Esophagus squamous epithelium (tissue), 5 donors: ENCODE measurements around the gene NUBPL. TPM values are rescaled to one million over a fixed set of nuclear protein-coding genes. Genes with fewer than 3 reads are reported as not detected.

Source experiments
- DNase-seq: peaks from one replicate; lab custom pipeline; 2025; lab: John Stamatoyannopoulos, UW
- H3K27ac ChIP-seq, 4 donors: fragments of 200-600 bp; sonication (generic); one replicate each; pipeline ENCODE4 v1.5.1; 2016 to 2019; ENCODE audit warnings: mild to moderate bottlenecking in 1 of 4
- H3K27me3 ChIP-seq, 4 donors: fragments of 200-600 bp; sonication (generic); 1 replicate in 3 of 4; 2 replicates in 1 of 4; pipeline versions ENCODE4 v1.5.1 to v1.6.0; 2017 to 2021; ENCODE audit warnings: antibody characterized with exemption in 1 of 4
- H3K36me3 ChIP-seq, 3 donors: fragments of 200-600 bp; sonication (generic); one replicate each; pipeline ENCODE4 v1.5.1; 2016 to 2019
- H3K4me1 ChIP-seq, 3 donors: fragments of 200-600 bp; sonication (generic); one replicate each; pipeline ENCODE4 v1.5.1; 2017 to 2019
- H3K4me3 ChIP-seq, 4 donors: fragments of 200-600 bp; sonication (generic); 1 replicate in 3 of 4; 2 replicates in 1 of 4; pipeline ENCODE4 v1.5.1; 2016 to 2019; ENCODE audit warnings: mild to moderate bottlenecking in 2 of 4, moderate library complexity in 1 of 4
- H3K9me3 ChIP-seq, 3 donors: fragments of 200-600 bp; sonication (generic); one replicate each; pipeline ENCODE4 v1.5.1; 2016 to 2019
- POLR2A ChIP-seq, 4 donors: fragments of 450-650 bp; IDR thresholded peaks; one replicate each; pipeline ENCODE4 v1.6.1; 2017; ENCODE audit warnings: antibody characterized with exemption in 4 of 4, mild to moderate bottlenecking in 4 of 4, moderate library complexity in 3 of 4
- WGBS, 2 donors: methylation state at CpG; one replicate each; pipeline ENCODE4 v1.1.5; 2018; 5-methylcytosine and 5-hydroxymethylcytosine counted together
- intact Hi-C: fragments of 100-400 bp; cut with DNase I; formaldehyde crosslinking; loops from one replicate; pipeline ENCODE4 v1.15.0; 2022
- total RNA-seq, 4 donors: library from RNA; depleted of rRNA; stranded (reverse); fragments of >200 nt; gene quantifications; one replicate each; pipeline ENCODE4 v1.1.0, GENCODE V29; 2016
- TF ChIP-seq, protein P1 (sequence below), 6 experiments: fragments of 450-650 bp in 4 of 6; fragments of 200-600 bp in 2 of 6; sonication (generic) in 2 of 6; IDR thresholded peaks; one replicate each; pipeline ENCODE4 v1.5.1; 2016 to 2019; ENCODE audit warnings: antibody characterized with exemption in 6 of 6, mild to moderate bottlenecking in 4 of 6, moderate library complexity in 4 of 6
- donor health status: DM: yes; HTN: yes; CAD: no.

Gene NUBPL
- total RNA-seq, 4 donors from 2014 or later = 2.9 to 8.4 (median 6.8) TPM

DNA sequence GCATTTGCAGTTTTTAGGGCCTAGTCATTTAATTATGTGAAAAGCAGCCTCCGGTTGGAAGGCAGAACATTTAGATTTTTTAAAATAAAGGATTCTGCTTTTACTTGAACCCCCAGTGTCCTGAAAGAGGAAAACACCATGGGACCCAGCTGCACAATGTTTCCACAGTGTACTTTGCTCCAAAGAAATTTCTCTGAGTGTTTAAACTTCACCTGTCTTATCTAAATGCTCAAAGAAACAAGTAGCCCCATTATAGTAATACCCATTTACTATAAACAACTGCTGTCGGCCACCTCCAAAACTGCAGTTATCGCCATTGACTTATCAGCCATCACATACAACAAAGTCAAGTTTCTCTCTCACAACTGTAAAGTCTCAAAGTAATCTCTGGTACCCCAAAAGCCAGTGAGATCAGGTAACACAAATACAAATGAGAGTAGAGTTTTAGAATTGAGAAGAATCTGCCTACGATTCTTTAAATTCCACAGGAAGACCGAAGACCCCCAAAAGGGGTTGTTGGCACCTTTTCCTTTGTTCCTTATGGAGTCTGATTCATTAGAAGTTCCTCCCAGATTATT, 205.2 kb downstream of the NUBPL start:
- no peak overlapping the region for H3K27ac ChIP-seq
- intact Hi-C loops = no loop called here
- DNase-seq = no peak
- H3K4me1 ChIP-seq = no peaks in the 10 kb centered on the region
- no peaks in the 10 kb centered on the region for H3K9me3 ChIP-seq
- no peak for TF ChIP-seq POLR2A (IDR thresholded peaks at IDR 0.05)
- TF ChIP-seq, protein P1, sequence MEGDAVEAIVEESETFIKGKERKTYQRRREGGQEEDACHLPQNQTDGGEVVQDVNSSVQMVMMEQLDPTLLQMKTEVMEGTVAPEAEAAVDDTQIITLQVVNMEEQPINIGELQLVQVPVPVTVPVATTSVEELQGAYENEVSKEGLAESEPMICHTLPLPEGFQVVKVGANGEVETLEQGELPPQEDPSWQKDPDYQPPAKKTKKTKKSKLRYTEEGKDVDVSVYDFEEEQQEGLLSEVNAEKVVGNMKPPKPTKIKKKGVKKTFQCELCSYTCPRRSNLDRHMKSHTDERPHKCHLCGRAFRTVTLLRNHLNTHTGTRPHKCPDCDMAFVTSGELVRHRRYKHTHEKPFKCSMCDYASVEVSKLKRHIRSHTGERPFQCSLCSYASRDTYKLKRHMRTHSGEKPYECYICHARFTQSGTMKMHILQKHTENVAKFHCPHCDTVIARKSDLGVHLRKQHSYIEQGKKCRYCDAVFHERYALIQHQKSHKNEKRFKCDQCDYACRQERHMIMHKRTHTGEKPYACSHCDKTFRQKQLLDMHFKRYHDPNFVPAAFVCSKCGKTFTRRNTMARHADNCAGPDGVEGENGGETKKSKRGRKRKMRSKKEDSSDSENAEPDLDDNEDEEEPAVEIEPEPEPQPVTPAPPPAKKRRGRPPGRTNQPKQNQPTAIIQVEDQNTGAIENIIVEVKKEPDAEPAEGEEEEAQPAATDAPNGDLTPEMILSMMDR (IDR thresholded peaks at IDR 0.05) = no peak
- H3K36me3 ChIP-seq = no peaks in the 10 kb centered on the region
- WGBS, 2 donors = 80 to 88% methylated on average over 5 of the region's 5 CpGs
- no peak overlapping the region for H3K4me3 ChIP-seq
- no peaks in the 10 kb centered on the region for H3K27me3 ChIP-seq

DNA sequence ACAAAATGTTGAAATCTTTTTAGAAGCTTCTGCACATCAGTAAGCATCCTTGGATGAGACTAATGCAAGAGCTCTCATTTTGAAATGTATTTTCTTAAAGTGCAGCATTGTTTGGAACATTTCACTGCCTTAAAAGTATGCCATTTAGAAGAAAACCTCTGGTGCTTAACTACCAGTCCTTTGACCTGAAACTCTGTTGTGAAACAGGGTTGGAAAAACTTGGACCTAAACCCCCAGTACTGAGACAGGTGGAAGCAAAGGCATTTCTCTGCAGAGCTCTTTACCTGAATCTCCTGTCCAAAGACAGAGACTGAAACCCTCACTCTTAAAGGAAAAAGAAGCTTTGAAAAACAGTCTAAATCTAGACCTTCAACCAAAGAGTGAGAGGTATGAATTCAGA, 207.2 kb downstream of the NUBPL start:
- no peak for DNase-seq
- Histone ChIP-seq H3K9me3 (no peaks in the 10 kb centered on the region), H3K27me3 (no peaks in the 10 kb centered on the region), H3K27ac (no peak overlapping the region), H3K4me3 (no peak overlapping the region), H3K4me1 (no peaks in the 10 kb centered on the region), H3K36me3 (no peaks in the 10 kb centered on the region)
- intact Hi-C loops = no loop called here
- TF ChIP-seq, protein P1 (IDR thresholded peaks at IDR 0.05) = no peak
- TF ChIP-seq POLR2A (IDR thresholded peaks at IDR 0.05) = no peak

GRCh38 chr14:31770271-31770670, 209.1 kb downstream of the NUBPL start:
- TF ChIP-seq POLR2A (IDR thresholded peaks at IDR 0.05) = no peak
- TF ChIP-seq, protein P1 (IDR thresholded peaks at IDR 0.05) = no peak
- 75 to 85% methylated on average over 4 of the region's 4 CpGs for WGBS, 2 donors
- intact Hi-C loops = no loop called here
- H3K4me1 ChIP-seq = no peaks in the 10 kb centered on the region
- H3K27me3 ChIP-seq = no peaks in the 10 kb centered on the region
- H3K4me3 ChIP-seq = no peak overlapping the region
- no peaks in the 10 kb centered on the region for H3K36me3 ChIP-seq
- no peaks in the 10 kb centered on the region for H3K9me3 ChIP-seq
- H3K27ac ChIP-seq = no peak overlapping the region
- no peak for DNase-seq

DNA sequence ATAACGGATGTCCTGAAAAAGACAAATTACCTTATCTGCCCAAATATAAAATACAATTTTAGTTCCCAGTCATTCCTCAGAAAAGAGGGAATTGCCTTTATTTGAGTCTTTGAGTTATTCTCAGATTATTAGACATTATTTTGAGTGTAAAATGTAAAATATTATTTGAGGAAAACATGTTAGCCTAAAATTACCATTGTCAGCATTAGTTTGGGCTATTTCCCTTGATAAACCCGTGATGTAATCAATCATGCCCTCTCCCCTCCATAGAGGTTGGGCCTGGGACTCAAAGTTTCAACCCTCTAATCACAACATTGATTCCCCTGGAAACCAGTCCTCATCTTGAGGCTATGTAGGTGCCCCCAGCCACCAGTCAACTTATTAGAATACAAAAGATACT, 213.4 kb downstream of the NUBPL start:
- TF ChIP-seq, protein P1 (IDR thresholded peaks at IDR 0.05) = no peak
- no peak for TF ChIP-seq POLR2A (IDR thresholded peaks at IDR 0.05)
- H3K9me3 ChIP-seq = no peaks in the 10 kb centered on the region
- intact Hi-C loops = no loop called here
- no peaks in the 10 kb centered on the region for H3K36me3 ChIP-seq
- no peak for DNase-seq
- no peaks in the 10 kb centered on the region for H3K27me3 ChIP-seq
- 80 to 92% methylated on average over 2 of the region's 2 CpGs for WGBS, 2 donors
- no peaks in the 10 kb centered on the region for H3K4me1 ChIP-seq
- H3K4me3 ChIP-seq = no peak overlapping the region
- no peak overlapping the region for H3K27ac ChIP-seq

DNA sequence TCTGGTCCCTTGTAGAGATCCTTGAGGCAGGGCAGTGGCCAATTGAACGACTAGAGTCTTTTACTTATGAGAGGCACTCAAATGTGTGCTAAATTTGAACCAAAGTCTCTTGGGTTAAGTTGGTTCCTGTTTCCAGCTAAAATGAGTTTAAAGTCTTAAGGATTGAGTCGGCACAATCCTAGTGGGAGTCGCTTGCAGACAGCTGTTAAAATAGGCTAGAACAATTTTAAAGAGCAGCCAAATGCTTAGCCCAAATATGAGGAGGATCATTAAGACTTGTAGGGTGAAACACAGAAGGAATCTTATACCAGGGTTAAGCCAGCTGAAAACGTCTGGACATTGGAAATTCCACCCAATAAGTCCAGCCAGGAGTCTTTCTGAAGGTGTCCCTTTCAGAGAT, 216.1 kb downstream of the NUBPL start:
- no peak overlapping the region for H3K4me3 ChIP-seq
- intact Hi-C loops = no loop called here
- H3K4me1 ChIP-seq = no peaks in the 10 kb centered on the region
- H3K9me3 ChIP-seq = peaks cover 0 to 9% (median 0%) of the 10 kb centered on the region in 3 donors
- no peak overlapping the region for H3K27ac ChIP-seq
- H3K36me3 ChIP-seq = no peaks in the 10 kb centered on the region
- no peaks in the 10 kb centered on the region for H3K27me3 ChIP-seq
- 78 to 80% methylated on average over 4 of the region's 4 CpGs for WGBS, 2 donors
- TF ChIP-seq, protein P1 (IDR thresholded peaks at IDR 0.05) = no peak
- no peak for TF ChIP-seq POLR2A (IDR thresholded peaks at IDR 0.05)
- DNase-seq = no peak
